HEK293T (cell line): ENCODE measurements around the gene CLCN4.

Source experiments
- CTBP1 ChIP-seq: fragments of 450-650 bp; IDR thresholded peaks from 2 replicates; pipeline ENCODE4 v1.6.1; 2016; ENCODE audit warnings: borderline replicate concordance
- FOXK2 ChIP-seq: fragments of 450-650 bp; IDR thresholded peaks from 2 replicates; pipeline ENCODE4 v1.6.1; 2016; ENCODE audit warnings: mild to moderate bottlenecking
- FOXM1 ChIP-seq: fragments of 450-650 bp; IDR thresholded peaks from 2 replicates; pipeline ENCODE4 v1.6.1; 2017; ENCODE audit warnings: mild to moderate bottlenecking, borderline replicate concordance
- SUZ12 ChIP-seq: fragments of 450-650 bp; IDR thresholded peaks from 2 replicates; pipeline ENCODE4 v1.6.1; 2016; ENCODE audit warnings: mild to moderate bottlenecking

DNA sequence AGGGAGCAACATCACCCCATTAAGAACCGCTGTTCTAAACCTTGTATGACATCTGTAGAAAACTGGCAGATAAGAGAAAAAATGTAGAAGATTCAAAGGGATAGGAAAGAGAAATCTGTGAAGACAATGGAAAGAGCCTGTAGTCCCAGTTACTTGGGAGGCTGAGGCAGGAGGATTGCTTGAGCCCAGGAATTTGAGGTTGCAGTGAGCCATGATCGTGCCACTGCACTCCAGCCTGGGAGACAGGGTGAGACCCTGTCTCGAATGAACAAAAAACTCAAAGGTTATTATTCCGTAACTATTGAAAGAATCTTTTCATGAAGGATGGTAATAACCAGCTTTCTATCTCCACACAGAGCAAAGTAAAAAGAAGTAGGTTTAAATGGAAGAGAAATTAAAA lies 1.6 kb upstream of the CLCN4 start:
- TF ChIP-seq FOXK2 (no peak), SUZ12 (no peak), FOXM1 (no peak), CTBP1 (no peak)
